Right hindlimb (tissue), 1 donor: ENCODE measurements around the gene MPC1.
A peak's percentile ranks its signal among the peaks of the same experiment; 100 is the strongest.

Experiments
- DNase-seq: peaks from one replicate; pipeline ENCODE4 v3.0.0-alpha.2; 2018

MPC1 gene

DNA sequence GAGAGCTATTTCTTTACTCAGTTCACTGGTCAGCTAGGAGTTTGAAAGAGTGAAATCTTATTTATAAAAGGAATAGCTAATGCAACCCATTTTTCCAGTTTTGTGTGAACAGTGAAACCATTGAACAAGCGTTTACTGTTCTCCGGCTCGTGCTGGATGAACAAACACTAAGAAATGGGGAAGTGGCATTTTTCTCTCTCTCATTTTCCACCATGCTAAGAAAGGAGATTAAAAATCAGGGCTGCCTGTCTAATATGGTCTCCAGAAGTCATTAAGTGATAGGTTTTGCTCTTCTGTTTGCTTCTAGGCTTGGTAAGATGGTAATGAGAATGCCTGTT lies 39.6 kb downstream of the MPC1 start:
- no peak for DNase-seq

DNA sequence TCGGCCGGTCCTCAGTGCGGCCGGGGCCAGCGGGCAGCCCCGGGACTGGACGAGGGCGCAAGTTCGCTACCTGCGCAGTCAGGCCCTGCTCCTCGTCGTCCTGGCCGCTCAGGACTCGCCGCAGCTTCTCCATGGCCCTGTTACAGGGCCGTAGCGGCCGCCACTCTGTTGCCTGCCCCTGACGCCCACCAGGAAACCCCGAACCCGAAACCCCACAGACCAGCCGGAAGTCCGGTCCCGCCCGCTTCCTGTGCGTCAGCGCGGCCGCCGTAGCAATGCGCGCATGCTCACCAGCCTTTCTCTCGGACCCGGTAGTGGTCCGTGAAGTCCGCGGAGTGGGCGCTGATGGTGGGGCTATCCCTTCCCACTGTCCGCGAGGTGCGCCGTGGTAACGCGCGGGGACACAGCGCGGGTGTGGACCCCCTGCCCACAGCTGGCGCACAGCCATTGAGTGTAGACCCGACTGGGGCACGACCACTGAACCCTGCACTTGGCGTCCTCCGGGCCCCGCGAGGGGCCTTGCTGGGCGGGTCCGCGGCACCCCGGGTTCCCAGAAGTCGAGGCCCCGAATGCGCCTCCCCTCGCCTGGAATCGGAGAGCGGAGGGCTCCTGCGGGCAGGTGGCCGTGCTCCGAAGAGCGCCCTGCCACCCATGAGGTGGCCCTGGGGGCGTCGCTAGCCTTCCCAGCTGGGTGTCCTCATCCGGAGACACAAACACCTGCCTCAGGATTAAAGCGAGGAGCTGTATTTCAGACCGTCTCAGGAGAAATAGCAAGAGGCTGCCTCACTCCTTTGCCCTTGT lies 40.2 kb downstream of the MPC1 start, which contains the start of gene SFT2D1:
Gene SFT2D1 (minus strand): TSS at position 197 of the 801 bp plus-strand sequence. CDS start 64 bp downstream, at position 133.
- peak; percentile 94 for DNase-seq

DNA sequence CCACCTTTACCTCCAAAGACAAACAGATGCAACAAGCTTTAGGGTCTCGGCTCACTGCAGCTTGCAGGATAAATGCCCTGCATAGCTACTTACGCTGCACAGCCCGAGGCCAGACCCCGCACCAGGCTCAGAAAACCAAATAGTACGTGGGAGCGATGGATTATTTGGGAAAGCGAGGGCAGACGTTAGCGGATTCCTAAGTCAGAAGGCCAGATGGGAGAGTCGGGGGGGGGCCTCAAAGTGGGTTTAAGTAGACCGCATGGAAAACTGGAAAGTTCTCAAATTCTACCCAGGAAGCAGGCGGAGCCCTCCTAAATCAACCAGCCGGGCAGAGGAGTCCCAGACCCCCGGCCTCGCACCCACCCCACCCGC lies 40.8 kb downstream of the MPC1 start:
- DNase-seq = no peak

DNA sequence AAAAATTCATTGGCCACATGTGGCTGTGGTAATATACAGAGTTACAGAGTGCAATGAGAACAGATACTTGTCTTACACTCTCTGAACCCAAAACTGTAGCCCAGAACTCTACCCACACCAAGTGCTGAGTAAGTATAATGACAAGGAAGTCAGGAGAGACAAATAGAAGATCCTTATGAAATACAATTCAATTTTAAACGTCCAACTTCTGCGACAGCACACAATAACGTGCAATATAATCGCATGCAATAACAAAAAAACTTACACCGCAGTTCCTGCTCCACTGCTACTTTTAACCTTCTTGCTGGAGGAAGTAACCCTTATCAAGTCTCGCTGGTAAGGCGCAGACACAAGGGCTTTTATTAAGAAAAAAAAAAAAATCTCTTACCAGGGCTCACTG lies 41.3 kb downstream of the MPC1 start:
- no peak for DNase-seq

DNA sequence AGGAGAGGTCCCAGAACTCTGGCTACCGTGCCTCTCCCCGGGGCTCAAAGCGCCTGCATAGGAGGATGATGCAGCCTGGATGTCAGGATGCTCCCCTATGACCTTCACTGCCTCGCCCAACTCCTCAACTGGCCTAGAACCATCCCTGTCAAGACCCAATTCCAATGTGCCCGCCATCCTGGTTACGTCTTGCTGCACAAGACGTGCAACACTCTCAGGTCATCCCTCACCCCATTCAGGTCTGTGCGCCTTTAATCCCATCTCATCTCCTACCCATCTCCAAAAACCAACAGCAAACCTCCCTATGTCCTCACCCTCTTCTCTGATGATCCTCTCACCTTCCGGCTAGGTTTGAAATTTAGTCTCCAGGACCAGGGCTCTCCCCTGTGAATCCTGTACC lies 43.9 kb downstream of the MPC1 start:
- no peak for DNase-seq

DNA sequence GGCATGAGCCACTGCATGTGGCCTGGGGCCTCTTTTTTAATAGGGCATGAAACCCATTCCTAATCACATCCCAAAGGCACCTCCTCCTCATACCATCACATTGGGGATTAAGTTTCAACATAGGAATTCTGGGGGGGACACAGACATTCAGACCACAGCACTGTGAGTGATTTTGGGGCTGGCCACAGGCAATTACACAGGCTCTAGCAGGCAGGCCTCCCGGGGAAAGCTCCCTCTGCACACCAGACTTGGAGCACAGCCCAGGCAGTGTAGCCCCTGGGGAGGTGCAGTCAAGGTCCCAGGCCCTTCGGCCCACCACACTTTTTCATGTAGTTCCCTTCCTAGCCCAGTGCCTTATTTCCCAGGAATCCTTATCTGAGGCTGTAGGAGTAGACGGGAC lies 45.9 kb downstream of the MPC1 start:
- no peak for DNase-seq

DNA sequence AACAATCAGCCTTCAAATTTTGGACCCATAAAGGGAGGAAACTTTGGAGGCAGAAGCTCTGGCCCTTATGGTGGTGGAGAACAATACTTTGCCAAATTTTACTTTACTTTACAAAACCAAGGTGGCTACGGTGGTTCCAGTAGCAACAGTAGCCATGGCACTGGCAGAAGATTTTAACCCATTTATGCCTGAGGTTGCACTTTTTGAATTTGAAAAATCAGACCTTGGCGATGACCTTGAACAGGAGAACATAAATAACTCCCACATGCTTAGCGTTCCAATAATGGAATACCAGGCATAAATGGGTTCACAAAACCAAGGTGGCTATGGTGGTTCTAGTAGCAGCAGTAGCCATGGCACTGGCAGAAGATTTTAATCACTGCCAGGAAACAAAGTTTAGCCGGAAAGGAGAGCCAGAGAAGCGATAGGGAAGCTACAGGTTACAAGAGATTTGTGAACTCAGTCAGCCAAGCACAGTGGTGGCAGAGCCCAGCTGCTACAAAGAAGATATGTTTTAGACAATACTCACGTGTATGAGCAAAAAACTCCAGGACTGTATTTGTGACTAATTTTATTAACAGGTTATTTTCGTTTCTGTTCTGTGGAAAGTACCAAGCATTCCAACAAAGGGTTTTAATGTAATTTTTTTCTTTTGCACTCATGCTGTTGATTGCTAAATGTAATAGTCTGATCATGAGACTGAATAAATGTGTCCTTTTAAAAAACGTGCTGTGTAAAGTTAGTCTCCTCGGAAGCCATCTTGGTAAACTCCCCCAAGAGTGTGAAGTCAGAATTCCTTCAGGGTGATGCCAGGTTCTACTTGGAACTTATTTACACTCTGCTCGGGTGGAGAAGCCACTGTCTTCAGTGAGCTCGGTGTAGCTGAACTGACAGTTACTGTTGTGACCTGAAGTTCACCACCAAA lies 47.1 kb downstream of the MPC1 start:
- no peak for DNase-seq

DNA sequence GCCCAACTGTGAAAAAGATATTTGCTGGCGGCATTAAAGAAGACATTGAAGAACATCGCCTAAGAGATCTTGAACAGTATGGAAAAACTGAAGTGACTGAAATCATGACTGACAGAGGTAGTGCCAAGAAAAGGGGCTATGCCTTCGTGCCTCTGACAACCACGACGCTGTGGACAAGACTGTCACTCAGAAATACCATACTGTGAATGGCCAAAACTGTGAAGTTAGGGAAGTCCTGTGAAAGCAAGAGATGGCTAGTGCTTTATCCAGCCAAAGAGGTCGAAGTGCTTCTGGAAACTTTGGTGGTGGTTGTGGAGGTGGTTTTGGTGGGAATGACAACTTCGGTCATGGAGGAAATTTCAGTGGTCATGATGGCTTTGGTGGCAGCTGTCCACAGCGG lies 47.9 kb downstream of the MPC1 start:
- no peak for DNase-seq

DNA sequence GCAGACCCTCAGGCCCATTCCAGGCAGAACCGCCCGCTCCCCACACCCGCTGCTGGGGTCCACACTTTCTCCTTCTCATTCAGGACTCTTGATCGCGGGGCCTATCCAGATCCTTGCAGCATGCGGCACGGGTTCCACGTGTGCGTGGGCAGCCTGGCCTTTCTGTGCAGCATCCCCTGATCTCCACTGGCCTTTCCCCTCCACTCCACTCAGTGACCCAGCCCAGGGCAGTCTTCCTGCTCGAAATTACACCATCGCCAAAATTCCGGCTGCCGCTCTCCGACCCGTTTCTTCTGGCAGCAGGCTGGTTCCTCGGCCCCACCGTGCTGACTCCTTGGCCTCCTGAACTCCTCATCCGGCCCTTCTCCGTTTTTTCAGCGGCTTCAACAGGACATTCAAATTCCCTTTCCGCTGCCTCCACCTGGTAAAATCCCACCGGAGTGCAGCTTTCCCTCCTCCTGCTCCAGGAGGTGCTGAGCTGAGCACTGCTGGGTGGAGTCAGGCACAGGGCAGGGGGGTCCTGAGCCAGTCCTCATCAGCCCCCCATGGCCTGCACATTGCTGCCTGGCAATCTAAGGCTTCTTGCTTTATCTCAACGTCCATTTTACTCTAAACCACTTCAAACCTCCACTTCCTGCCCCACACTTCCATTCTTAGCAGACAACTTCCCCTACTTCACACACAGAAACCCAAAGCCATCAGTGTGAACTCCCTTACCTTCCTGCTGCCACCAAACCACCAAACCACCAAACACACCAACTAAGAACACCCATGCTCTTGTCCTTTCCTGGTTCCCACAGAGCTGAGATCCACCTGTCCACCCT lies 49.4 kb downstream of the MPC1 start:
- DNase-seq = no peak

DNA sequence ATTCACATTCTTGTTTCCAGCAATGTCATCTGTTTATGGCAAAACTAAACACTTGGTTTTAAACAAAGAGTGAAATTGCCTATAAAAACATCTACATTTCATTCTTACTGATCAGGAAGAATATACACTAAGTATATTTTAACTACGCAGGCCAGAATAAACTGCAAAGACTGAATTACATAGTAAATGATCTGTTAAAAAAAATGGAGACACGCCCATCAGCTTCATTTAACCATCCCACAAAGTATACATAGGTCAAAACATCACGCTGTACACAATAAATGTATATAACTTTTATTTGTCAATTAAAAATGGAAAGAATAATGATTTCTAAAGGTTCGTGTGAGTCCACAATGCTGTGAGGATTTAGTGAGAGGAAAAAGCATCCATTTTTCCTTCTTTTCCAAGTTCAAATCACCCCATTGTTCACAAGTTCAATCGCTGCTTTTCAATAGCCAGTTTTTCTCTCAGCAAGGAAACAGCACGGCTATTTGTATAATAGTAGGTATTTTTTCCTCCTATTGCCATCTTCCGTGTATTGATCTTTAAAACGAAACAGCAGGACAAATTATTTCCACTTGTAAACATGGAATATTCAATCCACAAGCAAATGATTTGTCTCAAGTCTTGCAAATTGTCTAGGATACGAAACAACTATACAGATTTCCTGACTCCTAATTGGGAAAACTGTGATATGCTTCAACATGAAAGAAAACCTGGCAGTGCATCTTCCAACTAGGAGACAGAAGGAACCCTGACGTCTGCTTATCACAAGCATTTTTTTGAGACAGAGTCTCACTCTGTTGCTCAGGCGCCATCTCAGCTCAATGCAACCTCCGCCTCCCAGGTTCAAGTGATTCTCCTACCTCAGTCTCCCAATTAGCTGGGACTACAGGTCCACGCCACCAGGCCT lies 51.0 kb downstream of the MPC1 start:
- no peak for DNase-seq

DNA sequence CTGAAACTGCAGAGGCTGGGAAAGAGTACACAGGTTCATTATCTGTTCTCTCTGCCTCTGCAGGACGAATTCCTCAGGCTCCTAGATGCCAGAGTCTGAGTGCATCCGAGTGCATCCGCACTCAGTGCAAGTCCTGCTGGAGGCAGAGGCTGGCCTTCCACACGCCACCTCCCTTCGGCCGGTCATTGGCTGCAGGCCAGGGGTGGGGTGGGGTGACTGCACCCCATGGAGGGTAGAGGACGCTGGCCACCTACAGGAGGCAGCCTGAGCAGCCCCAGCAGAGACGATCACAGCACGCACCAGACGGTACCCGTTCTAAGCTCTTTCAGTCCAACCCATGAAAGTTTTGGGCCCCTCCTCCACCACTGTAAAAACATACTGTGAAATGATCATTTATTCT lies 52.1 kb downstream of the MPC1 start:
- DNase-seq = no peak

DNA sequence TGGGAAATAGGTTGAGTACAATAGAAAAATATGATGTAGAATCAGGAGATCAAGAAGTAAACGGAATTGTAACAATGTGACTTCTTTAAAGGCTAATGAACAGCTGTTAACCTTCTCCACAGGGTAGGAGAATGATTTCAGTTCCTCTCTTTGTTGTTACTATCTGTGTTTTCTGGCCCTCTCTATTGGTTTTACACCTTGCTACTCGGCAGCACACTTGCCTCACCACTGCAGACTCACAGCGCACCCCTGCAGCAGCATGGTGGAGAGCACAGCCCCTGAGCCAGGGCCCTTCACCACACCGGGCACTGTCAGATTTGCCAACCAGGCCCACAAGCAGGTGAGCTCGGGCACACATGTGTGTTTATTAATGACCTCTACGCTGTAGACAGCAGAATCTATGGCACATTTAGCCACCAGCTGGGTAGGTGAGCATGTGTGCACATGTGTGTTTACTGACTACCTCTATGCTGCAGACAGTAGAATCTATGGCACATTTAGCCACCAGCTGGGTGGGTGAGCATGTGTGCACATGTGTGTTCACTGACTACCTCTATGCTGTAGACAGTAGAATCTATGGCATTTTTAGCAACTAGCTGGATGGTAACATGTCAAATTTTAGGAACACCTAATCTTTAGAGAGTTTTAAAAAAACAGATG lies 57.2 kb downstream of the MPC1 start:
- no peak for DNase-seq

DNA sequence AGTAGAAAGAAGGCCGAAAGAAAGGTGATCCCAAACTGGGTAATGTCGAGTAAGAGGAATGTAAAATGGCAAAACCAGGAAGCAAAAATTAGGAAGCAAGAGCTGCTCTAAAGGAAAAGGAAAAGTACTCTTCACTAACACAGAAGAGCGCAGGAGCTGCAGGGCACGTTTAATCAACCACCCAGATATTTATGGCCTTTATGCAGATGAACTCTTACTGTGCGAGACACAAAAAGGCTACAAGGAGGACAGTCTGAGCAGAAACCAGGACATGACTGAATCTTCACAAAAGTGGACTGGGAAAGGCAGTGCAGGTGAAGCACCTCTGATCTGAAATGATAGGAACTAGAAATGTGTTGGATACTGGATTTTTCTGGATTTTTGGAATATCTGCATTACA lies 59.3 kb downstream of the MPC1 start:
- DNase-seq = no peak

DNA sequence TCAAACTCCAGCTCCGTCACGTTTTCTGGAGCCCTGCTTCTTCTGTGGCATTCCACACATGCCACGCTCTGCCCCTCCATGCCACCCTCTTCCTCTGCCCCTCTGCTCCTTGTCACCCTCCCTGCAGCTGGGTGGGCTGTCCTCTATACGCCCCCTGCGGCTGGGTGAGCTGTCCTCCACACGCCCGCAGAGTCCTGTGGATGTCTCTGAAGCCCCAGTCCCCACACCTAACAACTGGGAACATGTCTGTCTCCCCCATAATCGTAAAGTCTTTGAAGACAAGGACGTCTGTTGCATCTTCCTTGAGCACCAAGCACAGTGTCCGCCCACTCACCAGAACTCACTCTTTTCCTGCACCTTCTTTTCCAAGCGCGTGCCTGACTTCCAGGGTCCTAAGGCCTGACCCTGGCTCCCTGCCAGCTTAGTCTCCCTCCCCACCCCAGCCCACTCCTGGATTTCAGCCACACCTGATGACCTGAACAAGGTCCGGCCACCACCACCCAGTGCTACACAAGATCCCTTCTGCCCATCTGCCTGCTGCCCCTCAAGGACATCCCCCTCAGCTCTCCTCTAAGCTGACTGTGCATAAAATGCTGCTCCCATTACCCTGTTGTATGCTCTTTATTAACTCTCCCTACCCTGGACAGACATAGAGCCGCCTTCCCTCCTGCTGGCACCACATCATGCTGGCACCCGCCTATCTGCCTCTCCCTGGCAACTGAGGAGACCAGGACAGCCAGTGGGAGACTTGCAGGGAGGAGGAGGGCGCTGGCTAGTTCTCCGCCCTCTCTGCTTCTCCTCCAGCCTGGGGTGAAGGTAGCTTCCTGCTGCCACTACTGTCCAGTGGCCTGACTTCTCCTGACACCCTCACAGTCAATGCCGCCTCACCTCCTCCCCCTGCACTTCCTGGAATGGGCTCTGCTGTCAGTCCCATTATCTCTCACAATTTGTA lies 63.8 kb downstream of the MPC1 start:
- no peak for DNase-seq

DNA sequence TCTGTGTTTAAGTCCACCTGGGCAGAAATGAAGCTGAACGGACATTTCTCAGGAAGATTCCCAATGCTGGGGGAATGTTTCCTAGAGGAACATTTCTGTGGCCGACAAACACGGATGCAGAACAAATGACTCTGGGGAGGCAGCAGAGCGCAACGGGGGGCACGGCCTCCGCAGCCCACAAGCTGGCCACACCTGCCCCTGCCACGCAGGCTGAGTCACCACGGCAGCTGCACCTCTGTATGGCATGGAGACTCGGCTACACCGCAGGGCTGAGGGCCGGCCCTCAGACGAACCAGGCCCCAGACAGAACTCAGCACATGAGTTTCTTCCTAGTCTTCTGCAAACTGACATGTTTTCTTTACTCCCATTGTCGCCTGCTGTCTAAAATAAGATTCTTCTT lies 64.5 kb downstream of the MPC1 start:
- peak; percentile 61 for DNase-seq

DNA sequence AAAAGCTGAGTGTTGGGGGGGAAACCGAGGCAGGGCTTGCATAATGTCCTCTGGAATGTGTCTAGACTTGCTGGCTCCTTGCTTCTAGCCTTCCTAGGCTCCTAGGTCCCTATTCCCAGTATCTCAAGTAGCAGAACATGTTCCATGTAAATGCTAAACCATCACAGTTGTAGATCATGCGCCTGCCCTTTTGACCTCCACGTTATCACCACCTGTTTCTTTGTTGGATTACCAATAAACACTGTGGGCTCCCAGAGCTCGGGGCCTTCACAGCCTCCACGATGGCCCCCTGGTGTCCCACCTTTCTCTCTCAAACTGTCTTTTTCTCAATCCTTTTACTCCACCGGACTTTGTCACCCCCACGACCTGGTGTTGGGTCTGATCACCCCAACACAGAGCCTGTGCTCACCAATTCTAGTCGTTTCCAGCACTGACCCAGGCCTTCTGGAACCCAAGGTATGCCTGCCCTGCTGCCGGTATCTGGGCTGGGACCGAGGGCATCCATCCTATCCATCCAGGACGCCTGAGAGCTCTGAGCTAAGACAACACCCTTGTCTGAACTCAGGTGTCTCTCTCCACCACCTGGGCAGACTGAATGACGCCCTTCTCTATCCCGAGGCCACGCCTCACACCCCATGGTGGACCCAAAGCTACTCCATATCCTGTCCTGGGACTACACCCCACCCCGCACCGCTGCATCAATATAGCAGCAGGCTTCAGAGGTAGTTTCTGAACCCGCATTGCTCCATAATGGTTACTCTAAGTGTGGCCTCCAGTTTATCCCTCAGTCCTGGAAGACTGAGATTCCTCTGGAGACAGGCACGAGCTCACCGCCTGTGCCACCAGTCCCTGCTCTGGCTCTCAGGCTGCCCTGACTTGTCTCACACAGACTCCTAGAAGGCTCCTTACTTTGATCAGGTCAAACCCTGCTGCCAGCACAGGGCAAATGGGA lies 65.2 kb downstream of the MPC1 start:
- DNase-seq = no peak

DNA sequence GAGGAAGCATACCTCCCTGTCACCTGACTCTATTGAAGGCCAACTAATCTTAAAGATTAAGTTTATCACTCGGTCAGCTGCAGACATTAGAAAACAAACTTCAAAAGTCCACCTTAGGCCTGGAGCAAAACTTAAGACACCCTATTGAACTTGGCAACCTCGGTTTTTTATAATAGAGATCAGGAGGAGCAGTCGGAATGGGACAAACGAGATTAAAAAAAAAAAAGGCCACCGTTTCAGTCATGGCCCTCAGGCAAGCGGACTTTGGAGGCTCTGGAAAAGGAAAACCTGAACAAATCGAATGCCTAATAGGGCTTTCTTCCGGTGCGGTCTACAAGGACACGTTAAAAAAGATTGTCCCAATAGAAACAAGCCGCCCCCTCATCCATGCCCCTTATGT lies 67.3 kb downstream of the MPC1 start:
- no peak for DNase-seq
